K562 (cell line): ENCODE data around the gene CAMK1D. TPM values are rescaled to one million over a fixed set of nuclear protein-coding genes. Genes with fewer than 3 reads are reported as not detected.
A peak's percentile ranks its signal among the peaks of the same experiment; 100 is the strongest.

ENCODE experiments used
- ATAC-seq: fragments of 200-7000 bp; cut with Tn5 transposase; 3 replicates; pipeline ENCODE4 v1.9.1; 2020; ENCODE audit warnings: moderate library complexity
- BruUV-seq: library from RNA; stranded (reverse); fragments of 400-500 nt; replicated peaks from 2 replicates; lab custom pipeline; 2021; lab: Mats Ljungman, UMichigan
- CTCF ChIA-PET: fragments of 300-600 bp; formaldehyde crosslinking; extraction: SDS; loops from one replicate; lab custom pipeline; 2021; ENCODE audit warnings: low intra/inter-chr PET ratio; lab: Yijun Ruan, JAX
- POLR2A ChIA-PET: fragments of 300-600, 350-650 bp; sonication (Branson Sonifier 250); formaldehyde crosslinking; extraction: SDS; loops from one replicate; lab custom pipeline; 2021; ENCODE audit warnings: antibody characterized with exemption, inconsistent platforms; lab: Yijun Ruan, JAX
- DNase-seq, 4 experiments: peaks; one replicate each; pipeline versions ENCODE4 v3.0.0 to v3.0.0-alpha.2; 2011 to 2018; ENCODE audit warnings: low spot score in 3 of 4, mixed read lengths in 3 of 4; ENCODE audit errors: extremely low read depth in 1 of 4
- FAIRE-seq: peaks from 2 replicates; lab custom pipeline; 2011; peaks lifted over from hg19 to GRCh38; lab: Jason Lieb, UNC
- H2AFZ ChIP-seq: 2 replicates; pipeline ENCODE4 v1.6.0; 2011; ENCODE audit warnings: low read depth, low read length, control low read depth, inconsistent platforms
- H3K27ac ChIP-seq: fragments of 200-600 bp; 3 replicates; pipeline ENCODE4 v1.8.0; 2011; ENCODE audit warnings: low read depth, mild to moderate bottlenecking, control low read depth, inconsistent platforms, low read length, moderate library complexity, mixed read lengths; ENCODE audit errors: extremely low read depth
- H3K27me3 ChIP-seq, 2 experiments: fragments of 300-600 bp in 1 of 2; 2 replicates in 1 of 2; 3 replicates in 1 of 2; pipeline versions ENCODE4 v1.6.0 to v1.8.0; 2011; ENCODE audit warnings: inconsistent platforms in 2 of 2, low read length in 2 of 2, mild to moderate bottlenecking in 1 of 2, mixed read lengths in 1 of 2, moderate library complexity in 1 of 2; ENCODE audit not compliant: control insufficient read depth in 2 of 2, insufficient read depth in 2 of 2
- H3K36me3 ChIP-seq: fragments of 300-600 bp; 3 replicates; pipeline ENCODE4 v1.8.0; 2011; ENCODE audit warnings: mild to moderate bottlenecking, low read length, inconsistent platforms; ENCODE audit not compliant: control insufficient read depth, insufficient read depth
- H3K4me1 ChIP-seq, 2 experiments: fragments of 200-600 bp in 1 of 2; replicated peaks in 1 of 2; 2 replicates in 1 of 2; 3 replicates in 1 of 2; pipeline versions ENCODE4 v1.5.1 to v1.8.0; 2011; ENCODE audit warnings: inconsistent platforms in 2 of 2, low read length in 2 of 2, mild to moderate bottlenecking in 1 of 2, mixed read lengths in 1 of 2, moderate library complexity in 1 of 2; ENCODE audit not compliant: control insufficient read depth in 2 of 2, insufficient read depth in 2 of 2
- H3K4me2 ChIP-seq: 2 replicates; pipeline ENCODE4 v1.6.1; 2011; ENCODE audit warnings: low read length, control low read depth, inconsistent platforms, mixed read lengths; ENCODE audit not compliant: insufficient read depth
- H3K4me3 ChIP-seq: fragments of 200-600 bp; sonication (generic), shearing (Covaris generic); 2 replicates; pipeline ENCODE4 v1.5.1; 2016; ENCODE audit warnings: control low read depth, inconsistent platforms
- H3K79me2 ChIP-seq: fragments of 200-600 bp; 3 replicates; pipeline ENCODE4 v1.8.0; 2011; ENCODE audit warnings: low read length, inconsistent platforms; ENCODE audit not compliant: control insufficient read depth, insufficient read depth
- H3K9ac ChIP-seq, 2 experiments: 2 replicates each; pipeline versions ENCODE4 v1.6.0 to v1.6.1; 2011; ENCODE audit warnings: low read depth in 2 of 2, low read length in 2 of 2, control low read depth in 1 of 2, inconsistent platforms in 1 of 2, mild to moderate bottlenecking in 1 of 2, mixed read lengths in 1 of 2; ENCODE audit not compliant: insufficient read depth in 1 of 2
- H3K9me1 ChIP-seq: one replicate; pipeline ENCODE4 v1.6.0; 2011; ENCODE audit warnings: inconsistent platforms, mild to moderate bottlenecking, low read length, moderate library complexity; ENCODE audit not compliant: control insufficient read depth, insufficient read depth
- H3K9me3 ChIP-seq: replicated peaks from 2 replicates; pipeline ENCODE4 v1.5.1; 2011; ENCODE audit warnings: low read depth, low read length, inconsistent platforms; ENCODE audit not compliant: control insufficient read depth, insufficient read depth
- H4K20me1 ChIP-seq: replicated peaks from 2 replicates; pipeline ENCODE4 v1.6.1; 2011; ENCODE audit warnings: low read length, inconsistent platforms, mixed read lengths; ENCODE audit not compliant: control insufficient read depth, insufficient read depth
- WGBS: fragments of 100-300 bp; shearing (Covaris generic); methylation state at CpG from one replicate; pipeline ENCODE4 v1.1.6; 2016; ENCODE audit warnings: low coverage, mixed read lengths; ENCODE audit not compliant: insufficient coverage; ENCODE audit errors: missing lambda C conversion rate; 5-methylcytosine and 5-hydroxymethylcytosine counted together
- in situ Hi-C: fragments of 300-500 bp; cut with MboI; formaldehyde crosslinking; loops from 4 replicates; pipeline ENCODE4 v1.15.0; 2018; ENCODE audit warnings: inconsistent platforms, mixed read lengths
- intact Hi-C: fragments of 100-400 bp; cut with micrococcal nuclease; formaldehyde crosslinking; loops from 2 replicates; pipeline ENCODE4 v1.14.2; 2022
- polyA plus RNA-seq, 8 experiments: library from polyadenylated mRNA; depleted of rRNA in 4 of 8; stranded (reverse) in 5 of 8; unstranded in 3 of 8; fragments of >200 nt; fragmentation: Nextera tagmentation in 2 of 8; fragmentation: Illumina TruSeq in 1 of 8; extraction: Ambion mirVana in 2 of 8; extraction: Trizol in 1 of 8; gene quantifications; 2 replicates each; pipeline versions ENCODE4 v1.2.1 to v1.2.3, GENCODE V29; 2011 to 2014; ENCODE audit warnings: inconsistent platforms in 1 of 8, missing spikeins in 1 of 8
- total RNA-seq, 7 experiments: library from RNA; depleted of rRNA in 6 of 7; stranded (reverse); fragments of >200 nt in 6 of 7; fragmentation: Illumina TruSeq in 2 of 7; extraction: Trizol in 2 of 7; gene quantifications; 2 replicates each; pipeline versions ENCODE4 v1.2.1 to v1.2.3, GENCODE V29; 2011 to 2021; ENCODE audit warnings: low replicate concordance in 1 of 7
- TF ChIP-seq, protein P1 (sequence below): sonication (generic); formaldehyde crosslinking; IDR thresholded peaks from 2 replicates; pipeline ENCODE4 v1.8.1; 2023; ENCODE audit warnings: mild to moderate bottlenecking, missing genetic modification reagents
- TF ChIP-seq, protein P2 (sequence below), 3 experiments: IDR thresholded peaks in 2 of 3; conservative IDR thresholded peaks in 1 of 3; 2 replicates each; pipeline ENCODE4 v1.5.1; 2011 to 2012; ENCODE audit warnings: low read length in 3 of 3, mild to moderate bottlenecking in 3 of 3, control low read depth in 2 of 3, improper control_type of control experiment in 1 of 3, inconsistent platforms in 1 of 3, low read depth in 1 of 3, mixed read lengths in 1 of 3, moderate library complexity in 1 of 3; ENCODE audit not compliant: insufficient read depth in 2 of 3

Gene CAMK1D
- total and polyA plus RNA-seq, 9 of the 15 experiments (the other 6 are each of a cell fraction or from before 2014, with no cell fraction given), result 0.12 to 0.24 (median 0.20) TPM; not detected in 5

DNA sequence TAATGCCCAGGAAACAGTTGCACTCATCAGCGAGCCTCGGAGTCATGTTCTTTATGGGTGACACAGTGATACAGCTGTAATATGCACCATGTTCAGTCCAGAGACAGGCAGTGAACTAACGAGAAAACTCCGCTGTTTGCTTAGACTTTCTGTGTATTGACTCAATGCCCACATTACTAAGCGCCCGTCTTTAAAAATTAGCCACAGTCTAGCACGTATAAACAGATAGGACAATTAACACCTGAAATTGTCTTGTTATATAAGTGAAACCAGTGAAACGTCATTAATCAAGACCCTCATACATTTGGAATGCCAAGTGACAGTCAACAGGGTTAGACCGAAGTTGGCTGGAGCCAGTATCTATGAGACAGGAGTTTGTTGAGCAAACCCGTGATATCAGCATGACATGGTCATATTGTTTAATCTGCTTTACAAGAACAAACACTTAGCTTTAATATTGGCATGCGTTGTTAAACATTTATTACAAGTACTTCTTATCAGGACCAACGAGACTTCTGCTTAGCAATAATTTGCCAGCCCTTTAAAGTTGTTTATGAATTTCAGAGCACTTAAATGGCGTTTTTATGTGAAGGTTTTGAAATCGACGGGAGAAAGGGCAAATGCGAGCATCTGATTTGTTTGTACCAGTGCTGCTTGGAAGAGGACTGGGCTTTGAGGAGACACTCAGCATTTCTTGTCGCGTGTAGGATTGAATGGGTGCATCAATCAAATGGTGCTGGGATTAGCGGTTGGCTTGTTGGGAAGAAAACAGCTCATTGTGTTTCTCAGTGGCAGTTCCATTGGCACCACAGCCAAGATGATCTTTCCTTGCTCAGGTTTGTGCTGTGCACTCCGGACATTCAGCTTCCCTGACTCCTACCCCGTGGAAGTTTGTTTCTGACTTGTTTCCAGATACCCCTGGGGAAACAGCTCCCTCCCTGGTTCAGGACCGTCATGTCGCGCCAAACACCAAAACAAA is 56.3 kb downstream of the CAMK1D start:
- CTCF ChIA-PET, result interaction anchor here (0.9 kb wide), 1 partner anchor 152 kb away, joined by 6 read pairs; no protein-coding TSS in a partner anchor

More for the DNA sequence above, 56.3 kb downstream of the CAMK1D start:
- H3K4me1 ChIP-seq, result no peaks in the 10 kb centered on the region; a peak in 1 of 5 replicates
- BruUV-seq, result no TSS peak
- intact Hi-C loops (loop anchor here (10.0 kb wide), 1 partner anchor 141 kb away; no protein-coding TSS in a partner anchor), in situ Hi-C loops (no loop called here)
- no peak overlapping the region for H3K4me2 ChIP-seq
- H3K9me1 ChIP-seq, result no peaks in the 10 kb centered on the region
- 3% methylated on average over 24 of the region's 24 CpGs for WGBS
- no peaks in the 10 kb centered on the region for H3K36me3 ChIP-seq
- no peak overlapping the region for H2AFZ ChIP-seq
- peaks cover 5% of the 10 kb centered on the region; the same call in 1 of the 2 replicates for H4K20me1 ChIP-seq
- H3K79me2 ChIP-seq, result no peaks in the 10 kb centered on the region
- POLR2A ChIA-PET, result interaction anchor here (0.6 to 1.2 kb wide), 2 partner anchors 15 to 283 kb away, joined by 3 read pairs; no protein-coding TSS in a partner anchor
- DNase-seq (no peak), FAIRE-seq (no peak), ATAC-seq (no peak)
- H3K9me3 ChIP-seq, result no peaks in the 10 kb centered on the region
- H3K9ac ChIP-seq, result no peak overlapping the region
- TF ChIP-seq, protein P1, sequence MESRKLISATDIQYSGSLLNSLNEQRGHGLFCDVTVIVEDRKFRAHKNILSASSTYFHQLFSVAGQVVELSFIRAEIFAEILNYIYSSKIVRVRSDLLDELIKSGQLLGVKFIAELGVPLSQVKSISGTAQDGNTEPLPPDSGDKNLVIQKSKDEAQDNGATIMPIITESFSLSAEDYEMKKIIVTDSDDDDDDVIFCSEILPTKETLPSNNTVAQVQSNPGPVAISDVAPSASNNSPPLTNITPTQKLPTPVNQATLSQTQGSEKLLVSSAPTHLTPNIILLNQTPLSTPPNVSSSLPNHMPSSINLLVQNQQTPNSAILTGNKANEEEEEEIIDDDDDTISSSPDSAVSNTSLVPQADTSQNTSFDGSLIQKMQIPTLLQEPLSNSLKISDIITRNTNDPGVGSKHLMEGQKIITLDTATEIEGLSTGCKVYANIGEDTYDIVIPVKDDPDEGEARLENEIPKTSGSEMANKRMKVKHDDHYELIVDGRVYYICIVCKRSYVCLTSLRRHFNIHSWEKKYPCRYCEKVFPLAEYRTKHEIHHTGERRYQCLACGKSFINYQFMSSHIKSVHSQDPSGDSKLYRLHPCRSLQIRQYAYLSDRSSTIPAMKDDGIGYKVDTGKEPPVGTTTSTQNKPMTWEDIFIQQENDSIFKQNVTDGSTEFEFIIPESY (CRISPR knock-in tag), result no peak
- TF ChIP-seq, protein P2, sequence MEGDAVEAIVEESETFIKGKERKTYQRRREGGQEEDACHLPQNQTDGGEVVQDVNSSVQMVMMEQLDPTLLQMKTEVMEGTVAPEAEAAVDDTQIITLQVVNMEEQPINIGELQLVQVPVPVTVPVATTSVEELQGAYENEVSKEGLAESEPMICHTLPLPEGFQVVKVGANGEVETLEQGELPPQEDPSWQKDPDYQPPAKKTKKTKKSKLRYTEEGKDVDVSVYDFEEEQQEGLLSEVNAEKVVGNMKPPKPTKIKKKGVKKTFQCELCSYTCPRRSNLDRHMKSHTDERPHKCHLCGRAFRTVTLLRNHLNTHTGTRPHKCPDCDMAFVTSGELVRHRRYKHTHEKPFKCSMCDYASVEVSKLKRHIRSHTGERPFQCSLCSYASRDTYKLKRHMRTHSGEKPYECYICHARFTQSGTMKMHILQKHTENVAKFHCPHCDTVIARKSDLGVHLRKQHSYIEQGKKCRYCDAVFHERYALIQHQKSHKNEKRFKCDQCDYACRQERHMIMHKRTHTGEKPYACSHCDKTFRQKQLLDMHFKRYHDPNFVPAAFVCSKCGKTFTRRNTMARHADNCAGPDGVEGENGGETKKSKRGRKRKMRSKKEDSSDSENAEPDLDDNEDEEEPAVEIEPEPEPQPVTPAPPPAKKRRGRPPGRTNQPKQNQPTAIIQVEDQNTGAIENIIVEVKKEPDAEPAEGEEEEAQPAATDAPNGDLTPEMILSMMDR (IDR thresholded peaks at IDR 0.05 in 2 of 3, conservative IDR thresholded peaks at IDR 0.05 in 1 of 3; ENCODE audit: insufficient read depth in 2 of 3, low read depth in 1 of 3, low read length in 3 of 3), result 0 out of 6 replicates have a peak, but pooled peaks of 1 of the 3 experiments have one; percentile 10
- H3K27ac ChIP-seq, result no peak overlapping the region
- no peak overlapping the region for H3K4me3 ChIP-seq
- peaks cover 33 to 51% of the 10 kb centered on the region in 2 experiments for H3K27me3 ChIP-seq
